Measurements from ENCODE around the gene CCND1. TPM values are rescaled to one million over a fixed set of nuclear protein-coding genes. Genes with fewer than 3 reads are reported as not detected.

CCND1 gene
- polyA plus RNA-seq, 1 experiment = 249 TPM

GRCh38 chr11:69639831-69640230 is 1.1 kb upstream of the CCND1 start:
- DNase-seq (ENCODE audit: low read depth, low spot score) = no peak
- TF ChIP-seq CTCF (IDR thresholded peaks at IDR 0.05; ENCODE audit: low read depth, low read length) = no peak
- H3K4me3 ChIP-seq (ENCODE audit: low read depth, low read length) = peak overlapping the region; percentile 99
- H3K9me3 ChIP-seq (ENCODE audit: control insufficient read depth, insufficient read depth, low read length) = peaks cover 11% of the 10 kb centered on the region; the same call in 1 of the 2 replicates
- no peaks in the 10 kb centered on the region for H3K27me3 ChIP-seq (ENCODE audit: control insufficient read depth, insufficient read depth, low read length)
- ChIA-PET POLR2A (interaction anchor here (0.6 to 1.2 kb wide), 10 partner anchors 140 to 539 kb away, joined by 3 to 11 read pairs (median 4); no protein-coding TSS in a partner anchor), CTCF (interaction anchor here (1.7 kb wide), 1 partner anchor 347 kb away, joined by 6 read pairs; no protein-coding TSS in a partner anchor)
- peak overlapping the region; percentile 70 for H3K27ac ChIP-seq (ENCODE audit: low read depth, low read length)

GRCh38 chr11:69640260-69640994 is 529 bp upstream of the CCND1 start:
- H3K27me3 ChIP-seq (ENCODE audit: control insufficient read depth, insufficient read depth, low read length) = no peaks in the 10 kb centered on the region
- no peak for TF ChIP-seq CTCF (IDR thresholded peaks at IDR 0.05; ENCODE audit: low read depth, low read length)
- POLR2A ChIA-PET = interaction anchor here (0.6 to 1.2 kb wide), 4 partner anchors 93 to 539 kb away, joined by 3 to 4 read pairs (median 4); no protein-coding TSS in a partner anchor
- peaks cover 11% of the 10 kb centered on the region; the same call in 1 of the 2 replicates for H3K9me3 ChIP-seq (ENCODE audit: control insufficient read depth, insufficient read depth, low read length)
- peak overlapping the region; percentile 99 for H3K4me3 ChIP-seq (ENCODE audit: low read depth, low read length)
- H3K27ac ChIP-seq (ENCODE audit: low read depth, low read length) = peak overlapping the region; percentile 70
- no peak for DNase-seq (ENCODE audit: low read depth, low spot score)
- CTCF ChIA-PET = no interaction called here

GRCh38 chr11:69641681-69642548 is 959 bp downstream of the CCND1 start:
- peak overlapping the region; percentile 92 for H3K27ac ChIP-seq (ENCODE audit: low read depth, low read length)
- peaks cover 8% of the 10 kb centered on the region; the same call in 1 of the 2 replicates for H3K9me3 ChIP-seq (ENCODE audit: control insufficient read depth, insufficient read depth, low read length)
- peak overlapping the region; percentile 99 for H3K4me3 ChIP-seq (ENCODE audit: low read depth, low read length)
- no peak for TF ChIP-seq CTCF (IDR thresholded peaks at IDR 0.05; ENCODE audit: low read depth, low read length)
- no peak for DNase-seq (ENCODE audit: low read depth, low spot score)
- no peaks in the 10 kb centered on the region for H3K27me3 ChIP-seq (ENCODE audit: control insufficient read depth, insufficient read depth, low read length)
- ChIA-PET CTCF (interaction anchor here (0.6 to 4.1 kb wide), 7 partner anchors 32 to 584 kb away, joined by 3 to 52 read pairs (median 15); no protein-coding TSS in a partner anchor), POLR2A (interaction anchor here (0.9 to 3.7 kb wide), 6 partner anchors 222 to 540 kb away, joined by 3 to 25 read pairs (median 4); no protein-coding TSS in a partner anchor)

- ChIA-PET POLR2A (interaction anchor here (1.0 to 3.7 kb wide), 6 partner anchors 146 to 541 kb away, joined by 3 to 25 read pairs (median 4); no protein-coding TSS in a partner anchor), CTCF (interaction anchor here (0.6 to 4.1 kb wide), 10 partner anchors 31 to 585 kb away, joined by 3 to 52 read pairs (median 8); no protein-coding TSS in a partner anchor)
Observed at GRCh38 chr11:69642549-69642912, 1.6 kb downstream of the CCND1 start.

More at GRCh38 chr11:69642549-69642912, 1.6 kb downstream of the CCND1 start:
- no peaks in the 10 kb centered on the region for H3K27me3 ChIP-seq (ENCODE audit: control insufficient read depth, insufficient read depth, low read length)
- no peak for TF ChIP-seq CTCF (IDR thresholded peaks at IDR 0.05; ENCODE audit: low read depth, low read length)
- H3K27ac ChIP-seq (ENCODE audit: low read depth, low read length) = peak overlapping the region; percentile 92
- peaks cover 2% of the 10 kb centered on the region; the same call in 1 of the 2 replicates for H3K9me3 ChIP-seq (ENCODE audit: control insufficient read depth, insufficient read depth, low read length)
- DNase-seq (ENCODE audit: low read depth, low spot score) = no peak
- H3K4me3 ChIP-seq (ENCODE audit: low read depth, low read length) = peak overlapping the region; percentile 99
